GM18951 (cell line): Measurements from ENCODE around the gene ESRRB.

Source experiments
- POLR2A ChIP-seq: IDR thresholded peaks from 4 replicates; pipeline ENCODE4 v1.6.1; 2011; ENCODE audit warnings: mild to moderate bottlenecking; ENCODE audit not compliant: insufficient read length, insufficient read depth; ENCODE audit errors: extremely low read depth
- in situ Hi-C: fragments of 300-500 bp; cut with MboI; formaldehyde crosslinking; loops from one replicate; pipeline ENCODE4 v1.12.0; 2022; ENCODE audit warnings: low sequenced_read_pairs, mixed read lengths, inconsistent platforms; ENCODE audit not compliant: unreplicated experiment

Gene ESRRB

DNA sequence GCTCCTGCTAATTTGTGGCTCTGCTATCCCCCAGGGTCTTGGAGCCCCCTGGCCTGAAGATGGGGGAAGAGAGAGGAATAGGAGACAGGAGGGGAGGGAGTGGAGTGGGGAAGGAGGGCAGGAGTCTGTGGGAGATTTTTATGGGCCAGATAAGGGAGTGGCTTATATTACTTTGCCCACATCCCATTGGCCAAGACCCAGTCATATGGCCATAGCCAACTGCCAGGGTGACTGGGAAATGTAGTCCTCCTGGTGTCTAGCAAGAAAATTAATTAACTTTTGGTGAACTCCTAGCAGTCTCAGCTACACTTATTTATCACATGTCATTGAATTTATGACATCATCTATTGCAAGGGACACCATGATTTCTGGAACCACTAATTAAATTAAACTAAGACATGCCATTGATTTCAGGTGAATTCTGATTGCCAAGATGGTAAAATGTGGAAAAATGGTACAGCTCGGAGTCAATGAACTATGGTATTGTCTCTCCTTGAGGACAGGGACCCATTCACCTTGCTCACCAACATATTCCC is 50.3 kb downstream of the ESRRB start:
- in situ Hi-C loops = no loop called here
- TF ChIP-seq POLR2A = no peak

DNA sequence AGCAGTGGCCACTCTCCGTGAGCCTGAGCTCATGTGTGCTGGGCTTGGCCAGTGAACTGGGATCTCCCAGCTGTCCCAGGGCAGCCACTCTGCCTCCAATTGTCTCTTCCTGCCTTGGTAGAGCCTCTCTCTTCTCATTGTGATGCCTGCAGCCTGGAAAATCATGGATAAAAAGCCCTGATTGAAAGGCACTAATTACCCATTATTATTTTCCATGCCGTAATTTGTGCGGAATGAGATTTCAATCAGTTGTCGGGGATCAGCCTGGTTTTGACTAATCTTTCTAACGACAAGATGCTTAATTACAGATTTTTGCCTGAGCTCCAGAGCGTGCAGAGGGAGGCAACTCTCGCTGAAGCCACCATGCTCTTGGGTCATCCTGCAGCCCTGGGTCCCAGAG is 52.7 kb downstream of the ESRRB start:
- TF ChIP-seq POLR2A = no peak
- in situ Hi-C loops = no loop called here

DNA sequence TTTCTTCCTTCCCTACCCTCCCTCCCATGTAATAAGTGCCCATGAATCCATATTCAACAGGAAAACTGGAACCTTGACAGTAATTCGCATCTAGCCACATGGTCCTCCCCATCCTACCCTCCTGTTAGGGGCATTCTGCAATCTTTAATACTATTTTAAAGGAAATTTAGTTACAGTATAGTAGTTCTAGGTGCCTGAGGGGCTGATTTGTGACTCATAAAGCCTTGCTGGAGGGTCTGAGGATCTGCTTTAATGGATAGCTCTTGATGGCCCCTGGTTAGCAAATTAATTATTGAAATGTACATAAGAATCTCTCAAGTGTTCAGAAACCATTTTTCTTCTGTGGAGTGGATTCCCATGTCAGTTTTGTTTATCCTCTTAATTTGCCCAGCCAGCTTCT is 54.1 kb downstream of the ESRRB start:
- no peak for TF ChIP-seq POLR2A
- in situ Hi-C loops = no loop called here

DNA sequence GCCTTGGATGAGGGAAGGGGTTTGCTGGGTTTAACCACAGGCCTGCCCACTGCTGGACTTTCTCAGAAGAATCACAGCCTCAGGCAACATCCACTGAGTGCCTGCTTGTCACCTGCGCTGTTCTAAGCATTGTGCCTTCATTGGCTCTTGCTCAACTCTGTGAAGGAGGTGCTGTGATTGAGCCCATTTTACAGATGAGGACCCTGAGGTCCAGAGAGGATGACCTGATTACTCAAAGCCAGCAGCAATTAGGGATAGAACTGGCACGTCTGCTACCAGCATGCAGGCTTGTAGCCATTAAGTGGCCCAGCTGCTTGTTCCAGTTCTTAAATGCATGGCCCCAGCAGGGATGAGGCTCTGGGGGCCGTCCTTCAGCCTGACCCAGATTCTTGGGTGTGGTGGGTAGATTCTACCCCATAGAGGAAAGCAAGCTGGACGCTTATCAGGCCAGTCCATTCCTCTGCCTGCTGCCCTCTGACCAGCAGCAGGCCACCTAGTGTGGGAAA is 54.6 kb downstream of the ESRRB start:
- TF ChIP-seq POLR2A = no peak
- in situ Hi-C loops = no loop called here

DNA sequence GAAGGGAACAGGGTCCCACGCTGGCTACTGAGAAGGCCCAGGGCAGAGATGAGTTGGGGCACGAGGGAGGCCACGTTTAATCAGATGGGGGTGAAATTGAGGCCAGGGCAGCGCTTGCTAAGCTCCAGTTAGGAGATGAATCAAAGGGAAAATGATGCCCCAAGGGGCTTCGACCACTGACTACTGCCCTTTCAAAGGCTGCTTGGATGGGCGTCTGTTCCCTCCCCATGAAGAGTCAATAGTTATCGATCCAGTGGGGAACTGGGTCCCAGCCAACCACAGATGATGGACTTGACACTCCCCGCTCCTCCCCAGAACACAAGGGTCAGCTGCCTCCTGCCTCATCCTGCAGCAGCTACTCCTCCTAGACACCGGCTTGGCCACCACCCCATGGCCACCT is 55.6 kb downstream of the ESRRB start:
- in situ Hi-C loops = no loop called here
- TF ChIP-seq POLR2A = no peak

DNA sequence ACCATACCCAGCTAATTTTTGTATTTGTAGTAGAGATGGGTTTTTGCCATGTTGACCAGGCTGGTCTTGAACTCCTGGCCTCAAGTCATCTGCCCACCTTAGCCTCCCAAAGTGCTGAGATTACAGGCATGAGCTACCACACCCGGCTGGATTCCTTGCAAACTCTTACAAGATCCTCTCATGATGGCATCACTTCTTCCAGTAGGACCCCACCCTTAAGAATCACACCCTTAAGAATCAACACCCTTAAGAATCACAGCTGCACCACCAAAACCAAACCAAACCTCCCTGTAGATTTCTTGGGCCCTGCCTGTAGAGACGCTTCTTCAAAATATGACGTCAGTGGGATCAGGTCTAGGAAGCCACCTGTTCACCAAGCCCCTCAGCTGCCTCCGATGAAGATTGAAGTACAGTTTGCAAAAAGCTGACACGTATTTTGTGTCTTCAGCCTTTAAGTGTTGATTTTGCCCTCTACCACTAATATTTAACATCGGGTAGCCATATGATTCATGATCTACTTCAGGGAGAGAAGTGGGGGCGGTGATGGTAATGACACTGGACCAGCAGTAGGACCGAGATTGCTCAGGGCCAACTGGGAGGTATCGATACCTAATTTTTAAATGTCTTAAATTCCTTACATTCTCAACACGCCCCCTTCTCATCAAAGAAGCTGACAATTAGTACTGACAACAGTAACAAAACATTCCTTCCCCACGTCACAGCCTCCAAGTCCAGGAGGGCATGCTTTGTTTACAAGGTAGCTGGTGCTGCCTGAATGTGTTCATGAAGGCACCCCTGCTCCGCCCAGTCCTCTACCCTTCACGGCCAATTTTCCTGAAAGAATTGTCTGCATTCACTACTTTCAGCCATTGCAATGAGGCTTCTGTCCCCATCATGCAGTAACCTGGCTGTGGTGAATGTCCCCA is 57.2 kb downstream of the ESRRB start:
- TF ChIP-seq POLR2A = no peak
- in situ Hi-C loops = no loop called here

DNA sequence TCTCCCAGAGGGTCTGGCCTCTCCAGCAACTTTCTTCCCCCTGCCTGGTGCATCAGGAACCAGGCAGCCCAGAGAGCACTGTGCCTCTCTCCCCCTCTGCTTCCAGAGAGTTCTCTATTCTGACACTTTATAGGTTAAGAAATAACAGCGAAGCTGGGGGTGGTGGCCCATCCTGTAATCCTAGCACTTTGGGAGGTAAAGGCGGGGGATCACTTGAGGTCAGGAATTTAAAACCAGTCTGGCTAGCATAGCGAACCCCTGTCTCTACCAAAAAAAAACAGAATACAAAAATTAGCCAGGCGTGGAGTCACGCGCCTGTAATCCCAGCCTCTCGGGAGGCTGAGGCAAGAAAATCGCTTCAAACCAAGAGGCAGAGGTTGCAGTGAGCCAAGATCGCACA is 58.3 kb downstream of the ESRRB start:
- TF ChIP-seq POLR2A = no peak
- in situ Hi-C loops = no loop called here

DNA sequence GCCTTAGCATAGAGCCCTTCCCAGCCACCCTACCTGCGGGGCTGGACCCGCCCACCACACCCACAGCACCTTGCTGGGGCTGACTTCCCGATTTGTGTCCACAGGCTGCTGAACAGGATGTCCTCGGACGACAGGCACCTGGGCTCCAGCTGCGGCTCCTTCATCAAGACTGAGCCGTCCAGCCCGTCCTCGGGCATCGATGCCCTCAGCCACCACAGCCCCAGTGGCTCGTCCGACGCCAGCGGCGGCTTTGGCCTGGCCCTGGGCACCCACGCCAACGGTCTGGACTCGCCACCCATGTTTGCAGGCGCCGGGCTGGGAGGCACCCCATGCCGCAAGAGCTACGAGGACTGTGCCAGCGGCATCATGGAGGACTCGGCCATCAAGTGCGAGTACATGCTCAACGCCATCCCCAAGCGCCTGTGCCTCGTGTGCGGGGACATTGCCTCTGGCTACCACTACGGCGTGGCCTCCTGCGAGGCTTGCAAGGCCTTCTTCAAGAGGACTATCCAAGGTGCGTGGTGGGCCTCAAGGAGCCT is 63.4 kb downstream of the ESRRB start:
- in situ Hi-C loops = no loop called here
- no peak for TF ChIP-seq POLR2A

DNA sequence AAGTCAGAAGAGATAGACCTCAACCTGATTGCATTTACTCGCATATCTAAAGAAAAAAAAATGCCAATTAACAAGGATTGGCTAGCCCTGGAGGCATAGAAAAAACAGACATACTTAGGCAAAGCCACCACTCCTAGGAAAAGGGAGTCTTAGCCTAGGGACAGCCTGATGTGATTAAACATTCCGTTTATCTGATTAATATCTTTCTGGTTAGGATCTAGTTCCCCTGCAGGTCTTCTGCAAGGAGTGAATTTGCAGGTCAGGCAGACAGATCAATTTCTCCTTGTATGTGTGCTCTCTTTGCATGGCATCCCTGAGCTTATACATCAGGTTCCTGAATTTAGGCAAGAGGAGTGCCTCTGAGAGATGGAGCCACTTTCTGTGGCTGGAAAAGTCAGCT is 70.5 kb downstream of the ESRRB start:
- no peak for TF ChIP-seq POLR2A
- in situ Hi-C loops = no loop called here

DNA sequence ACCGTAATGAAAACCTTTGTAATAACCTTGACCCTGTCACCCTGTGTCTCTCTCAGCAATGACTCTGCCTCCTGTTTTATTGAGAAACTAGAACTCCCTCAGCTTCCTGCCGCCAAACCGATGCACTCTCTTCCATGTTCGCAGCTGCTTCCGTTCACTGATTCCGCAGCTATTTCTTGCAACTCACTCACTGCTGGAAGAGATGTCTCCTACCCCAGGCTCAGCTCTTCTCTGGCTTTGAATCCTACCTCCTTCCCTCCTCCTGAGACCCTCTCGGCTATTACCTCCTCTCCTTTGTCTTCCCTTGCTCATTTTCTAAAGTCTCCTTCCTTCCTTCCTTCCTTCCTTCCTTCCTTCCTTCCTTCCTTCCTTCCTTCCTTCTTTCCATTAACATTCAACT is 71.0 kb downstream of the ESRRB start:
- in situ Hi-C loops = no loop called here
- no peak for TF ChIP-seq POLR2A

DNA sequence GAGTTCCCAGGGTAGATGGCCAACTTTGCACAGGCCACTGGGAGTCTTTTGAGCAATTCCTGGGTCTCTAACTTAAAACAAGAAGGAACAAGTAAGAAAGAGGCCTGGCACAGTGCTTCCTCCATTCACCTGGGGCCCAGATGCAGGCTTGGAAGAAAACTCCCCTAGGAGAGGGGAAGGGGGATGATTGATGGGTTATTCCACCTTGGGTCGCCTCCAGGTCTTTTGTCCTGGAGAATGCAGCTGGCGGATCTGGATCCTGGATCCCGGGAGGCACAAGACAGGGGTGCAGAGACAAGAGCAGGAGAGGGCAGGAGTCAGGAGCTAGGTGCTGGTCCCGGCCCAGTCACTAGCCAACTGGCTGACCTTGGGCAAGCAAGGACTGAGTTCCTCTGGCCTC is 74.5 kb downstream of the ESRRB start:
- no peak for TF ChIP-seq POLR2A
- in situ Hi-C loops = no loop called here

DNA sequence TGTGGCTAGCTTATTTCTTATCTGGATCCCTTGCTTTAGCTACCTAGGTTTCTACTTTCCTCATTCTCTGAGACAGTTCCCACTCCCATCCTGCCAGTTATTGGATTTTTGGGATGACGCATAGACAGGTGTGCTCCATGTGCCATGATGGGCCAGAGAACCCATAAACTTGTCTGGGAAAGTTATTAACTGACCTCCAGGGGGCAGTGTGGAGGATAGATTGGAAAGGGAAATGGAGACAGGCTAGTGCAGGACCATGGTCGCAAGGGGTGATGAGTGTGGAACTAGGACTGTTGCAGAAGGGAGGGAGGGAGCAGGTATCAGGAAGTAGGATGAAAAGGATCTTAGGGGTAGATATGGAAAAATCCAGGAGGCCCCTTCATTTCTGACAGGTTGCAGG is 80.3 kb downstream of the ESRRB start:
- in situ Hi-C loops = no loop called here
- TF ChIP-seq POLR2A = no peak

DNA sequence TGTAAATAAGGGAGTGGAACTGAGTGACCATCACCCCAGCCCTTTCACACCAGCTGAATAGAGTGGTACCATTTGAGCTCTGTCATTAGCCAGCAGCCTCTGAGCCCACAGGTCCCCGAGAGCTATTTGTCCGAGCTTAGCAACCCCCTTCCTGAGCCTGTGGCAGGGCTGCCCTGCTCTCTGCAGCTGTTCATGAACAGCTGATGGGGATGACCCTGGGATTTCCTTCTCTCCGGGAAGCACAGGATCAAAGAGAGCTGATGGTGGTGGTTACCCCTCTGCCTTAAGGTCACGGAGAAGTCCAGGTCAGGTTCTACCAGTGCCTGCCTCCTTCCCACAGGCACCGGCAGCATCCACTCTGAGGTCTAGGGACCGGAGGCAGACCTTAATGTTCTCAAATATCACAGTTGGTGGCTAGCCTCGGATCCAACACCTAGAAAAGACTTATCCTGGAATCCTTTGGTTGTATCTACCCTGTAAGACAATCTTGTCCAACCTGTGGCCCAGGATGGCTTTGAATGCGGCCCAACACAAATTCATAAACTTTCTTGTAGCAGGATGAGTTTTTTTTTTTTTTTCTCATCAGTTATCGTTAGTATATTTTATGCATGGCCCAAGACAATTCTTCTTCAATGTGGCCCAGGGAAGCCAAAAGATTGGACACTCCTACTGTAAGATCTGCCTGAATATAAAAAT is 81.1 kb downstream of the ESRRB start:
- no peak for TF ChIP-seq POLR2A
- in situ Hi-C loops = no loop called here

DNA sequence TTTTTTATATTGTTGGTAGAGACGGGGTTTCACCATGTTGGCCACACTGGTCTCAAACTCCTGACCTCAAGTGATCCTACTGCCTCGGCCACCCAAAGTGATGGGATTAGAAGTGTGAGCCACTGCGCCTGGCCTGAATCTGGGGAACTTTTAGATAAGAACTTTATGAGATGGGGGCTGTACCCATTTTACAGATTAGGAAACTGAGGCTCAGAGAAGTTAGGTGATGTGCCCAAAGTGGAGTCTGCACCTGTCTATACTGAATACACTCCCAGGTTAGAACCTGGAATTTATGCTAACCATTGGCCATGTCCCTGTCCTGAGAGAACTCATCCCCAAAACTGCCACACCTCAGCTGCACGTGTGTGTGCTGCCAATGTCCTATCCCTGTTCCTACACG is 81.9 kb downstream of the ESRRB start:
- no peak for TF ChIP-seq POLR2A
- in situ Hi-C loops = no loop called here

DNA sequence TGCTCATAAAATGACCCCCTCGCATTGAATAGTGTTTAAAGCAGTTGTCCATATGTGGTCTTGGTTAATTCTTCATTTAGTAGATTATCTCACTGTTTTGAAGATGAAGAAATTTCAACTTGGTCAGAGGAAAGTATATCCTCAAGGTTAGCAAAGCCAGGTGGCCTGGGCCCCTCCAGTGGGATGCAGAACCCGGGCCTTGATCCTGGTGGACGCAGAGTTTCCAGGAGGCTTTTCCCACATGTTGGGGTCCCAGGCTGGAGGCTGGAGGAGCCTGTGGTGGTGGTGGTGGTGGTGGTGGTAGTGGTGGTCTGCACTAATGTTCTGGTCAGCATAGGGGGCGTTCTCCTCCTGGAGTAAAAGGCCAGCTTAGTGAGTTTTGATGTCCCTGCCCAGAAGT is 85.9 kb downstream of the ESRRB start:
- in situ Hi-C loops = no loop called here
- no peak for TF ChIP-seq POLR2A
